Stomach (tissue), 9 donors: Measurements from ENCODE around the gene USP17L18. TPM values are rescaled to one million over a fixed set of nuclear protein-coding genes. Genes with fewer than 3 reads are reported as not detected.
"Not testable (repeated sequence)": the region's sequence is repeated elsewhere in the genome, so short reads cannot be mapped to it uniquely, and the experiment has no call there.

Source experiments
- DNase-seq, 2 donors: peaks; one replicate each; pipeline versions ENCODE4 v3.0.0 to v3.0.0-alpha.2; 2013 to 2019
- H3K27ac ChIP-seq, 5 donors: fragments of 200-600 bp in 4 of 5; sonication (generic) in 4 of 5; one replicate each; pipeline ENCODE4 v1.5.1; 2013 to 2019; ENCODE audit warnings: mild to moderate bottlenecking in 1 of 5, moderate library complexity in 1 of 5
- H3K27me3 ChIP-seq, 3 donors: fragments of 200-600 bp; sonication (generic); one replicate each; pipeline ENCODE4 v1.5.1; 2017 to 2019; ENCODE audit warnings: mixed run types in 1 of 3
- H3K36me3 ChIP-seq, 4 donors: fragments of 200-600 bp; sonication (generic); 1 replicate in 3 of 4; 2 replicates in 1 of 4; pipeline ENCODE4 v1.5.1; 2016 to 2019
- H3K4me1 ChIP-seq, 4 donors: fragments of 200-600 bp; sonication (generic); one replicate each; pipeline ENCODE4 v1.5.1; 2016 to 2019
- H3K4me3 ChIP-seq, 4 donors: fragments of 200-600 bp; sonication (generic) in 3 of 4; one replicate each; pipeline ENCODE4 v1.5.1; 2016 to 2019; ENCODE audit warnings: mild to moderate bottlenecking in 1 of 4
- H3K9me3 ChIP-seq, 4 donors: fragments of 200-600 bp; sonication (generic); one replicate each; pipeline ENCODE4 v1.5.1; 2016 to 2019
- WGBS, 5 donors: extraction: QIAGEN DNeasy Blood & Tissue Kit in 3 of 5; methylation state at CpG; one replicate each; pipeline versions ENCODE4 v1.1.5 to v1.1.7; 2013 to 2018; 5-methylcytosine and 5-hydroxymethylcytosine counted together
- intact Hi-C: fragments of 100-400 bp; cut with DNase I; formaldehyde crosslinking; loops from one replicate; pipeline ENCODE4 v1.15.1; 2023; ENCODE audit warnings: low total_unique reads
- polyA plus RNA-seq, 3 donors: library from polyadenylated mRNA; stranded (reverse); fragments of 200-250 nt; gene quantifications; one replicate each; pipeline ENCODE4 v1.2.3, GENCODE V29; 2013
- total RNA-seq, 5 donors: library from RNA; depleted of rRNA; stranded (reverse); fragments of >200 nt; gene quantifications; one replicate each; pipeline versions ENCODE4 v1.1.0 to v1.2.3, GENCODE V29; 2014 to 2016
- donor health status: healthy with polysubstance abuse.
- donor health status: Bipolar disorder and iron deficiency.
- donor health status: healthy.

USP17L18 gene
- total and polyA plus RNA-seq, 8 donors, result not detected

DNA sequence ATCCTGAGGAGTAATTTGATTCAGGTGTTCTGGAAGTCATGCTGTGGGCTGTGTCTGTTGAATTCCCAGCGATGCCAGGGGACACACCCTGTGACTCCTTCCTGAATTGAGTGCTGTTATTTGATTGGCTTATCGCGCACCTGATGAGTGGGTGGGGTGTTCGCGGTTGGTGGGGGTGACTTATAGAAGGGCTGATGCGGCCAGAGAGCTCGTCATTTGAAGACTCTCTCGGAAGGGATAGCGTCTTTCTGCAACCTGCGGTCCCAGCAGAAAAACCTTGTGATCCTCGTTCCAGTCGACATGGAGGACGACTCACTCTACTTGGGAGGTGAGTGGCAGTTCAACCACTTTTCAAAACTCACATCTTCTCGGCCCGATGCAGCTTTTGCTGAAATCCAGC, 9.4 kb downstream of the USP17L18 start, which contains the start of gene USP17L20:
TSS of gene USP17L20 (plus strand) at position 301 of the 400 bp plus-strand sequence. CDS start at position 301, 0 bp downstream.
- WGBS, 5 donors, result no CpG with 5 or more reads among the region's 15 CpGs
- H3K4me1 ChIP-seq, H3K36me3 ChIP-seq, intact Hi-C loops, H3K27ac ChIP-seq, DNase-seq, H3K27me3 ChIP-seq, H3K4me3 ChIP-seq, H3K9me3 ChIP-seq: not testable (repeated sequence)

DNA sequence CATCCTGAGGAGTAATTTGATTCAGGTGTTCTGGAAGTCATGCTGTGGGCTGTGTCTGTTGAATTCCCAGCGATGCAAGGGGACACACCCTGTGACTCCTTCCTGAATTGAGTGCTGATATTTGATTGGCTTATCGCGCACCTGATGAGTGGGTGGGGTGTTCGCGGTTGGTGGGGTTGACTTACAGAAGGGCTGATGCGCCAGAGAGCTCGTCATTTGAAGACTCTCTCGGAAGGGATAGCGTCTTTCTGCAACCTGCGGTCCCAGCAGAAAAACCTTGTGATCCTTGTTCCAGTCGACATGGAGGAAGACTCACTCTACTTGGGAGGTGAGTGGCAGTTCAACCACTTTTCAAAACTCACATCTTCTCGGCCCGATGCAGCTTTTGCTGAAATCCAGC, 14.1 kb downstream of the USP17L18 start, which contains the start of gene USP17L21:
TSS of gene USP17L21 (plus strand) at position 301 of the 400 bp plus-strand sequence. CDS start at position 301, 0 bp downstream.
- intact Hi-C loops, H3K9me3 ChIP-seq: not testable (repeated sequence)
- no CpG with 5 or more reads among the region's 13 CpGs for WGBS, 5 donors

DNA sequence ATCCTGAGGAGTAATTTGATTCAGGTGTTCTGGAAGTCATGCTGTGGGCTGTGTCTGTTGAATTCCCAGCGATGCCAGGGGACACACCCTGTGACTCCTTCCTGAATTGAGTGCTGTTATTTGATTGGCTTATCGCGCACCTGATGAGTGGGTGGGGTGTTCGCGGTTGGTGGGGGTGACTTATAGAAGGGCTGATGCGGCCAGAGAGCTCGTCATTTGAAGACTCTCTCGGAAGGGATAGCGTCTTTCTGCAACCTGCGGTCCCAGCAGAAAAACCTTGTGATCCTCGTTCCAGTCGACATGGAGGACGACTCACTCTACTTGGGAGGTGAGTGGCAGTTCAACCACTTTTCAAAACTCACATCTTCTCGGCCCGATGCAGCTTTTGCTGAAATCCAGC, 18.9 kb downstream of the USP17L18 start, which contains the start of gene USP17L22:
TSS of gene USP17L22 (plus strand) at position 301 of the 400 bp plus-strand sequence. CDS start at position 301, 0 bp downstream.
- intact Hi-C loops, H3K9me3 ChIP-seq, H3K4me3 ChIP-seq, H3K27me3 ChIP-seq, H3K4me1 ChIP-seq, DNase-seq, H3K27ac ChIP-seq, H3K36me3 ChIP-seq: not testable (repeated sequence)
- WGBS, 5 donors, result no CpG with 5 or more reads among the region's 15 CpGs

More for the DNA sequence above, 14.1 kb downstream of the USP17L18 start, which contains the start of gene USP17L21:
- not testable (repeated sequence) for H3K27me3 ChIP-seq, H3K36me3 ChIP-seq, H3K27ac ChIP-seq, H3K4me1 ChIP-seq, H3K4me3 ChIP-seq, DNase-seq

DNA sequence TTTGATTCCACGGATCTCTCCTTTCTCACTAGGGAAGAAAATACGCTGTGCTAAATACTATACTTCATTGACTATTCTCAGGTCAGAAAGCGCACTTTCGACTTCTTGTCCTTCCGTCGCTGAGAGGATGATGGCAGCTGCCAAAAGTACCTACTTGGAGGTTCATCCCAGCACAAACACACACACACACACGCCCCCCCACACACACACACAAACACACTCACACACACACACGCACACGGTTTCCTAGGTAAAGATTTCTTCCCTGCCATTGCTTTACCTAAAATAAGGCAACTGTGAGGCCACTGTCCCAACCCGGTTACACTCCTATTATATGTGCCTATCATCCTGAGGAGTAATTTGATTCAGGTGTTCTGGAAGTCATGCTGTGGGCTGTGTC, 23.3 kb downstream of the USP17L18 start:
- intact Hi-C loops, H3K27ac ChIP-seq, H3K4me1 ChIP-seq, H3K9me3 ChIP-seq, H3K4me3 ChIP-seq, H3K36me3 ChIP-seq, H3K27me3 ChIP-seq: not testable (repeated sequence)
- 83 to 87% (median 86%) methylated on average over 4 to 8 of the region's 10 CpGs for WGBS, 5 donors
- peak in 1 of 2 donors; percentile 65 for DNase-seq

Other genes starting within 250 kb of the USP17L18 start
- gene FAM90A26, start 78.2 kb upstream of the USP17L18 start, total RNA-seq, result not detected
- not detected for gene FAM90A26, start 78.2 kb upstream of the USP17L18 start, polyA plus RNA-seq
- gene USP17L10, start 38.0 kb upstream of the USP17L18 start, total RNA-seq, result not detected
- gene USP17L10, start 38.0 kb upstream of the USP17L18 start, polyA plus RNA-seq, result not detected
- gene USP17L11, start 33.2 kb upstream of the USP17L18 start, total RNA-seq, result not detected
- not detected for gene USP17L11, start 33.2 kb upstream of the USP17L18 start, polyA plus RNA-seq
- not detected for gene USP17L12, start 28.5 kb upstream of the USP17L18 start, total RNA-seq
- not detected for gene USP17L12, start 28.5 kb upstream of the USP17L18 start, polyA plus RNA-seq
- gene USP17L13, start 23.7 kb upstream of the USP17L18 start, total RNA-seq, result not detected
- gene USP17L13, start 23.7 kb upstream of the USP17L18 start, polyA plus RNA-seq, result not detected
- not detected for gene USP17L15, start 14.2 kb upstream of the USP17L18 start, total RNA-seq
- gene USP17L15, start 14.2 kb upstream of the USP17L18 start, polyA plus RNA-seq, result not detected
- not detected for gene USP17L17, start 4.8 kb upstream of the USP17L18 start, total RNA-seq
- not detected for gene USP17L17, start 4.8 kb upstream of the USP17L18 start, polyA plus RNA-seq
- not detected for gene USP17L19, start 4.7 kb downstream of the USP17L18 start, total RNA-seq
- not detected for gene USP17L19, start 4.7 kb downstream of the USP17L18 start, polyA plus RNA-seq
- not detected for gene USP17L20, start 9.5 kb downstream of the USP17L18 start, total RNA-seq
- gene USP17L20, start 9.5 kb downstream of the USP17L18 start, polyA plus RNA-seq, result not detected
- gene USP17L21, start 14.2 kb downstream of the USP17L18 start, total RNA-seq, result not detected
- not detected for gene USP17L21, start 14.2 kb downstream of the USP17L18 start, polyA plus RNA-seq
- gene USP17L22, start 19.0 kb downstream of the USP17L18 start, total RNA-seq, result not detected
- gene USP17L22, start 19.0 kb downstream of the USP17L18 start, polyA plus RNA-seq, result not detected
- not detected for gene USP17L24, start 76.5 kb downstream of the USP17L18 start, total RNA-seq
- not detected for gene USP17L24, start 76.5 kb downstream of the USP17L18 start, polyA plus RNA-seq
- not detected for gene USP17L25, start 81.3 kb downstream of the USP17L18 start, total RNA-seq
- not detected for gene USP17L25, start 81.3 kb downstream of the USP17L18 start, polyA plus RNA-seq
- not detected for gene USP17L26, start 86.0 kb downstream of the USP17L18 start, total RNA-seq
- gene USP17L26, start 86.0 kb downstream of the USP17L18 start, polyA plus RNA-seq, result not detected
- not detected for gene USP17L5, start 90.8 kb downstream of the USP17L18 start, total RNA-seq
- gene USP17L5, start 90.8 kb downstream of the USP17L18 start, polyA plus RNA-seq, result not detected
- gene USP17L27, start 95.5 kb downstream of the USP17L18 start, total RNA-seq, result not detected
- gene USP17L27, start 95.5 kb downstream of the USP17L18 start, polyA plus RNA-seq, result not detected
- gene USP17L28, start 100.3 kb downstream of the USP17L18 start, total RNA-seq, result not detected
- not detected for gene USP17L28, start 100.3 kb downstream of the USP17L18 start, polyA plus RNA-seq
- not detected for gene USP17L29, start 105.0 kb downstream of the USP17L18 start, total RNA-seq
- gene USP17L29, start 105.0 kb downstream of the USP17L18 start, polyA plus RNA-seq, result not detected
- not detected for gene USP17L30, start 114.5 kb downstream of the USP17L18 start, total RNA-seq
- not detected for gene USP17L30, start 114.5 kb downstream of the USP17L18 start, polyA plus RNA-seq
- gene DEFB131A, start 195.8 kb downstream of the USP17L18 start, total RNA-seq, result not detected
- not detected for gene DEFB131A, start 195.8 kb downstream of the USP17L18 start, polyA plus RNA-seq